Frontal cortex (tissue), 4 donors: Measurements from ENCODE around the gene OARD1. TPM values are rescaled to one million over a fixed set of nuclear protein-coding genes. Genes with fewer than 3 reads are reported as not detected.

ENCODE experiments used
- DNase-seq, 2 donors: peaks; one replicate each; pipeline ENCODE4 v3.0.0; 2012; ENCODE audit warnings: low spot score in 2 of 2
- FAIRE-seq: peaks from 2 replicates; lab custom pipeline; 2012; peaks lifted over from hg19 to GRCh38; lab: Jason Lieb, UNC
- total RNA-seq: library from RNA; depleted of rRNA; stranded (reverse); fragments of >200 nt; gene quantifications from one replicate; pipeline ENCODE4 v1.2.3, GENCODE V29; 2014
- donor health status: control.
- donor health status: control.
- donor health status: control.

The OARD1 gene
- total RNA-seq, 1 donor from 2014 or later: 6.9 TPM

DNA sequence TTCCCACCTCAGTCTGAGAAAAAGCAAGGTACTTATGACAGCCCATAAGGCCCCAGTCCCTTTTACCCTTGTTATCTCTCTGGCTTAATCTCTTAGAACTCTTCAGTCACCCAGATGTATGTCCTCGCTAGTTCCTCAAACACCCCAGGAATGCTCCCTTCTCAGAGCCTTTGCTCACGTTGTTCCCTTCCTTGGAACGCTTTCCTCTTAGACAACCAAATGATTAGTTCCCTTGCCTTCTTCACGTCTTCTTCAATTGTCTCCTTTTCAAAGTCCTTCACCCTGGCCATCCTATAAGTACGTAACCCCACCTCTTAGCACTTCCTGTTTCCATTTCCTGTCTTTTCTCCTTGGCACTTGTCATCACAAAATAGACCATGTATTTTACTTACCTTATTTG is 20.3 kb downstream of the OARD1 start:
- FAIRE-seq (no peak), DNase-seq (no peak)

GRCh38 chr6:41050536-41050935 is 21.6 kb downstream of the OARD1 start:
- DNase-seq: no peak
- no peak for FAIRE-seq

DNA sequence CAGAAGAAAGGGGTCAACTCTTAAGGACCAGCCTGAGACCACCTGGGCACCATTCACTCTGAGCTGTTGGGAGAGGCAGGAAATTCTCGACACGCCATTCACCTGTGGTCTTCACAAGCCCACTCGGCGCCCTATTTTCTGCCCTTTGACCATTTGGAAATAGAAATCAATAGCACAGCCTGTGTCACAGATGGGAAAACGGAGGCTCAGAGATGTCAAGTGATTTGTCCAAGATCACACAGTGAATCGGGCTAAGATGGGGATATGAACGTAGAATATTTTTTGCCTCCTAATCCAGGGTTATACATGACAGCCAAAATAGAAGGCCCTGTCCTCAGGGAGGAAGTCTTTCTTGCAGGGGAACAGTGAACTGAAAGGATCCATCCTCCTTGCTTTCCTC is 22.2 kb downstream of the OARD1 start:
- no peak for DNase-seq
- FAIRE-seq: no peak

DNA sequence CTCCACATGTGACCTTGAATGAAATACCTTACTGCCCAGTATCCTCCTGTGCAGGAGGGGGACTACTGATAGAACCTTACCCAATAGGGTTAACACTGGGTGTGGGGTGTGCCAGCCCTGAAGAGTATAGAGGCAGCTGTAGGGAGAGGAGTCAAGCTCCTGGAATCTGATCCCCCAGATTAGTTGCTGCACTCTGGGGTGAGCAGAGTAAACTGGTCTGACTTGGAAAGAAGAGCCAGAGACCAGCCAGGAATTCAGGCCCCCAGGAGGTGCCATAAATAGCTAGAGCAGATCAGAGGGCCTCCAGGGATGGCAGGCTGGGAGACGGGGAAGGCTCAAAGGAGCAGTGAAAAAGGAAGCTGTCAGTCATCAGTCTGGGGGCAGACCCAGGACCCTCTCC is 22.6 kb downstream of the OARD1 start:
- no peak for FAIRE-seq
- no peak for DNase-seq

DNA sequence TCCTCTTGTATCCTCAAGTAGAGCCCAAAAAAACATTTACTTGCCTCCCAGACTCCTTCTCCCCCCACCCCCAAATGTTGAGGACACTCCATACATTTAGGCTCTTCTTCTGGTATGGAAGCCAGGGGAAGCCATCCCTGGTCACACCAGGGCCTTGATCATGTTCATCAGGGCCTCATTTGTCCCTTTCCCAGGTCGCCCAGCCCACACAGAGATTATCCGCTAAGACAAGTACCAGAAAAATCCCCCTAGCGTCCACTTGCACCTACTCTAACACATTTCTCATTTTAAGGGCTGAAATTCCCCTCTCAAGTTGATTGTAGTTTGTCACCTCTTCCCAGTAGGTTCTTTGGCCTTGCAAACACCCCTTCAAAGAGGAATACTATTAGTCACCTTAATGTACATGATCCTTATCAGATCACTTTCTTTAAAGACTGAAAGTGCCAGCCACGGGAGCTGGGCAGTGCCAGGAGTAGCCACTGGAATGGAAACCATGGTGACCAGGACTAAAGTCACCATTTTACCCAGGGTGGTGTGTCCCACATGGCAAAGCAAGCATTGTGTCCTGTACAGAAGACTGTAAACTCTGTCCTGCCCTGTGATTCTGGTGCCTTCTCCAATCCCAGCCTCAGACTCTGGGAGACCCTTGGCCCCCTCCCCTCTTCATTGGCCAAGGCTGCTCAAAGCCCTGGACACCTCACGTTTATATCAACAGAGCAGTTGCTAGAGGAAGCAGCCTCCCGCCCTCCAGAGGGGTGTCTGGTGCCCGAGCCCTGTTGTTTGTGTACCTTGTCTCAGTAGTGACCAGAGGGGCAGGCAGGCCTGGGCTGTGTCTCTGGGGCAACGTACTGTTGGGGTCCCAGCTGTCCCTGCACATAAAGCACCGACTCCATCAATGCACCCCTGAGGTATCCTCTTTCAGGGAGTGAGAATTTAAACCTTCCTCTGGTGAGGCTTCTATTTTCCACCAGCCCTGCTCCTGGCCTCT is 24.1 kb downstream of the OARD1 start:
- no peak for FAIRE-seq
- no peak for DNase-seq

DNA sequence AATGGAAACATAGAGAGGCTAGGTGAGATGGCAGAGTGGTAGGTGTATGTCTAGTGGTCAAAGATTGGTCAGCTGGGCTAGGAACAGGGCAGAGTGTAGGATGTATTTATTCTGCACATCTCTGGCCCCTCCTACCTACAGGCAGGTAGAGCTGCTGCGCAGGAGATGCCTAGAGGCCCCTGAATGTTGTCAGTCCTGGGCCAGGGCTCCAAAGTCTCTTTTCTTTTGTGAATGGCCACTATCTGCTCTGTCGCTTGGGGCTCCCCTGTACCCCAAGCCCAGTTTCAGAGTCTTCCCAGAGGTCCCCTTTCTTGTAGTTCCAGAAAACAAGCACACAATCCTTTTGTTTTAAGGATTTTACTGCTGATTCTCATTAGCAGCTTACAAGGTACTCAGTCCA is 24.9 kb downstream of the OARD1 start:
- DNase-seq (no peak), FAIRE-seq (no peak)

GRCh38 chr6:41046084-41046483 is 26.1 kb downstream of the OARD1 start:
- DNase-seq (no peak), FAIRE-seq (no peak)

- FAIRE-seq: no peak
- no peak for DNase-seq
Observed at GRCh38 chr6:41045664-41046063, 26.5 kb downstream of the OARD1 start.

- FAIRE-seq (no peak), DNase-seq (no peak)
Observed at GRCh38 chr6:41043151-41043550, 29.0 kb downstream of the OARD1 start.

- FAIRE-seq: no peak
- DNase-seq: no peak
Observed at GRCh38 chr6:41042226-41043055, 29.7 kb downstream of the OARD1 start, which contains the start of gene TSPO2. Gene TSPO2 (plus strand): TSS chr6:41042467. CDS start chr6:41042986, 519 bp downstream.

GRCh38 chr6:41040940-41041536 is 31.1 kb downstream of the OARD1 start:
- DNase-seq (no peak), FAIRE-seq (no peak)

GRCh38 chr6:41040101-41040939 is 31.8 kb downstream of the OARD1 start:
- DNase-seq (no peak), FAIRE-seq (no peak)

- no peak for FAIRE-seq
- peak in 1 of 2 donors; percentile 39 for DNase-seq
Observed at GRCh38 chr6:41039060-41039998, 32.8 kb downstream of the OARD1 start, which contains the start of gene UNC5CL. Gene UNC5CL (minus strand): TSS chr6:41039221. CDS start chr6:41035074, 4,147 bp downstream.

GRCh38 chr6:41038205-41038604 is 34.0 kb downstream of the OARD1 start:
- DNase-seq (no peak), FAIRE-seq (no peak)

DNA sequence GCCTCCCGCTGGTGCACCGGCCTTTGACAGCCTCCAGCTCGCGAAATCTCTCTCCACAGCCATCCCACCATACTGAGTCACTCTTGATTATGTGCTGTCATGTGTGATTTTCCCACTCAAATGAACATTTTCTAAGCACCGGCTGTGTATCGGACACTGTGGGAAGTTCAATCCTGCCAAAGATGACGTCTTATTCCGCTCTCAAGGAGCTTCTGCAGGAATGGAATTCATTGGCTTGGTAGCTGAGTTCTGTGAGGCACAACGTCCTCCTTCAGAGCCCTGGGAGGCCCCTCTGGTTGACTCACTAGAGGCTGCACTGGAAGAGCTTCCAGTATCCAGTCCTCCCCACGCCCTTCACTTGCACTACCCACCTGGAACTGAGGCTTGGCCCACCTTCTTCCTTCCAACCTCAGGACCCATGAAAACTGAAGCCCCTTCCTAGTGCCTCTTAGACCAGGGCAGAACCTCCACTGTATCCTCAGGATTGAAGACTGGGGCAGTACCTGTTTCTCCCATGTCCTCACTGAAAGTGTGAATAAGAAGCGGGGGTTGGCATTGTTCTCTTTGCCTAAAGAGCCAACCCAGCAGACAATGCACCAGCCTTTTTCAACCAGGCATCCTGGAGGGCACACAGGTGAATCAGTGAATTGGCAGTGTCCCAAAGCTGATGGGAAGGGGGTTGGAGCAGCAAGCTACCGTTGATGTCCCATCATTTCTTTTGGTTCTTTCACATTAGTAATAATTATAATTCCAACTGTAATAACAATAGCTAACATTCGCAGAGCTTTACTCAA is 34.9 kb downstream of the OARD1 start:
- peak in 1 of 2 donors; percentile 25 for DNase-seq
- FAIRE-seq: no peak

GRCh38 chr6:41036601-41037000 is 35.6 kb downstream of the OARD1 start:
- no peak for FAIRE-seq
- no peak for DNase-seq

DNA sequence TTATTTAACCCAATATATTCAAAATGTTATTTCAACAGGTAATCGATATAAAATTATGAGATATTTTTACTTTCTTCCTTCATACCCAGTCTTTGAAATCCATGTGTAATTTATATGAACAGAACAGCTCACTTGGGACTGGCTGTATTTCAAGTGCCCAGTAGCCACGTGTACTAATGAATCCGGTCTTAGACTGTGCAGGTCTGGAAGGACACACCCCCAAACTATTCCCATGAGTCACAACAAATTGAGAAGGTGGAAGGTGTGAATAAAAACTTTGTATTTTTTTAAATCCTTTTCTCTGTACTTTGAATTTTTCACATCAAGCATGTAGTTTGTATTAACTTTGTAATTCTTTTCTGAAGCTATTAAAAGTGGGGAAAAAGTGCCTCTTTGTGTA is 36.0 kb downstream of the OARD1 start:
- FAIRE-seq (no peak), DNase-seq (no peak)
